Activated B cell treated with CpG ODN at 0.5 μM for 24 hours (primary cell): Measurements from ENCODE around the gene GABBR2. TPM values are rescaled to one million over a fixed set of nuclear protein-coding genes. Genes with fewer than 3 reads are reported as not detected.

Experiments
- ATAC-seq: fragments of 200-7000 bp; cut with Tn5 transposase; one replicate; pipeline ENCODE4 v1.10.0; 2021; ENCODE audit warnings: low read depth, mild to moderate bottlenecking, moderate library complexity
- CTCF ChIA-PET: fragments of 350-600 bp; sonication (Branson Sonifier 250); formaldehyde crosslinking; loops from one replicate; lab custom pipeline; 2021; ENCODE audit warnings: antibody characterized with exemption; lab: Charles Lee
- POLR2A ChIA-PET: fragments of 350-600 bp; sonication (Branson Sonifier 250); formaldehyde crosslinking; loops from one replicate; lab custom pipeline; 2021; ENCODE audit warnings: antibody characterized with exemption; lab: Charles Lee
- DNase-seq: peaks from one replicate; pipeline ENCODE4 v3.0.0; 2022
- H3K27ac Mint-ChIP-seq: one replicate; pipeline ENCODE4 v1.8.0; 2020; ENCODE audit warnings: mixed read lengths
- H3K27me3 Mint-ChIP-seq: one replicate; pipeline ENCODE4 v1.8.0; 2021; ENCODE audit warnings: mixed read lengths
- H3K36me3 Mint-ChIP-seq: one replicate; pipeline ENCODE4 v1.8.0; 2021; ENCODE audit warnings: low read depth, mixed read lengths
- H3K4me1 Mint-ChIP-seq: one replicate; pipeline ENCODE4 v1.8.0; 2021; ENCODE audit warnings: mixed read lengths
- H3K4me3 Mint-ChIP-seq: one replicate; pipeline ENCODE4 v1.8.0; 2020; ENCODE audit warnings: mild to moderate bottlenecking, mixed read lengths
- H3K9me3 Mint-ChIP-seq: one replicate; pipeline ENCODE4 v1.8.0; 2020; ENCODE audit warnings: mixed read lengths
- CTCF ChIP-seq: fragments of 200-600 bp; IDR thresholded peaks from one replicate; pipeline ENCODE4 v1.8.0; 2022; ENCODE audit warnings: antibody characterized with exemption, mild to moderate bottlenecking
- intact Hi-C: fragments of 100-400 bp; cut with micrococcal nuclease; formaldehyde crosslinking; loops from one replicate; pipeline ENCODE4 v1.15.1; 2024
- total RNA-seq: library from RNA; stranded (reverse); gene quantifications from 2 replicates; pipeline ENCODE4 v1.2.3, GENCODE V29; 2022

Gene GABBR2
- total RNA-seq, 1 donor from 2014 or later: not detected

GRCh38 chr9:98521141-98521540, 187.6 kb downstream of the GABBR2 start:
- no peak overlapping the region for H3K4me3 Mint-ChIP-seq
- ATAC-seq: no peak
- intact Hi-C loops: no loop called here
- ChIA-PET CTCF (no interaction called here), POLR2A (no interaction called here)
- peaks cover 34% of the 10 kb centered on the region for H3K27me3 Mint-ChIP-seq
- no peak for TF ChIP-seq CTCF
- H3K27ac Mint-ChIP-seq: no peak overlapping the region
- peaks cover 2% of the 10 kb centered on the region for H3K9me3 Mint-ChIP-seq
- H3K4me1 Mint-ChIP-seq: no peaks in the 10 kb centered on the region
- H3K36me3 Mint-ChIP-seq: no peaks in the 10 kb centered on the region
- DNase-seq: no peak

GRCh38 chr9:98520221-98520960, 188.3 kb downstream of the GABBR2 start:
- ATAC-seq (no peak), DNase-seq (no peak)
- Mint-ChIP-seq H3K36me3 (no peaks in the 10 kb centered on the region), H3K4me1 (no peaks in the 10 kb centered on the region), H3K9me3 (no peaks in the 10 kb centered on the region), H3K27me3 (peaks cover 32% of the 10 kb centered on the region), H3K4me3 (no peak overlapping the region), H3K27ac (no peak overlapping the region)
- POLR2A ChIA-PET: no interaction called here
- intact Hi-C loops: no loop called here
- no peak for TF ChIP-seq CTCF
- CTCF ChIA-PET: no interaction called here

GRCh38 chr9:98519641-98520040, 189.1 kb downstream of the GABBR2 start:
- H3K36me3 Mint-ChIP-seq: no peaks in the 10 kb centered on the region
- CTCF ChIA-PET: no interaction called here
- intact Hi-C loops: no loop called here

GRCh38 chr9:98518556-98518955, 190.2 kb downstream of the GABBR2 start:
- Mint-ChIP-seq H3K9me3 (no peaks in the 10 kb centered on the region), H3K36me3 (no peaks in the 10 kb centered on the region), H3K27ac (no peak overlapping the region), H3K4me1 (no peaks in the 10 kb centered on the region), H3K27me3 (peaks cover 22% of the 10 kb centered on the region), H3K4me3 (no peak overlapping the region)
- DNase-seq (no peak), ATAC-seq (no peak)
- no peak for TF ChIP-seq CTCF
- intact Hi-C loops: no loop called here
- ChIA-PET POLR2A (no interaction called here), CTCF (no interaction called here)

More at GRCh38 chr9:98519641-98520040, 189.1 kb downstream of the GABBR2 start:
- Mint-ChIP-seq H3K9me3 (no peaks in the 10 kb centered on the region), H3K27me3 (peaks cover 28% of the 10 kb centered on the region), H3K27ac (no peak overlapping the region), H3K4me1 (no peaks in the 10 kb centered on the region), H3K4me3 (no peak overlapping the region)
- ATAC-seq (no peak), DNase-seq (no peak)
- TF ChIP-seq CTCF: no peak
- POLR2A ChIA-PET: no interaction called here

- H3K4me1 Mint-ChIP-seq: no peaks in the 10 kb centered on the region
- no peak for ATAC-seq
- ChIA-PET POLR2A (no interaction called here), CTCF (no interaction called here)
- no peak for TF ChIP-seq CTCF
- H3K27me3 Mint-ChIP-seq: peaks cover 21% of the 10 kb centered on the region
- DNase-seq: no peak
- H3K36me3 Mint-ChIP-seq: no peaks in the 10 kb centered on the region
- H3K9me3 Mint-ChIP-seq: no peaks in the 10 kb centered on the region
- intact Hi-C loops: no loop called here
- H3K4me3 Mint-ChIP-seq: no peak overlapping the region
- H3K27ac Mint-ChIP-seq: no peak overlapping the region
Measured at GRCh38 chr9:98517761-98518160, 191.0 kb downstream of the GABBR2 start.
